Activated T-helper 1 cell treated with anti-CD3 and anti-CD28 coated beads, Interleukin-2, amount 50 U/mL, for 16 hours (primary cell): ENCODE data around the gene C6orf141.
"Not testable (repeated sequence)": the region's sequence is repeated elsewhere in the genome, so short reads cannot be mapped to it uniquely, and the experiment has no call there.

Source experiments
- DNase-seq, 2 donors: peaks; one replicate each; pipeline ENCODE4 v3.0.0-alpha.2; 2020; ENCODE audit warnings: low read depth in 1 of 2, low spot score in 1 of 2

The C6orf141 gene

GRCh38 chr6:49570474-49571079 is 20.1 kb downstream of the C6orf141 start:
- no peak for DNase-seq

GRCh38 chr6:49576618-49577017 is 26.1 kb downstream of the C6orf141 start:
- no peak for DNase-seq

GRCh38 chr6:49579649-49580048 is 29.2 kb downstream of the C6orf141 start:
- DNase-seq, result no peak

- no peak for DNase-seq
These were observed 32.1 kb downstream of the C6orf141 start for GRCh38 chr6:49582529-49582928.

- DNase-seq, result not testable (repeated sequence)
These were observed 36.8 kb downstream of the C6orf141 start for GRCh38 chr6:49587262-49587661.
